GM23338 (cell line): ENCODE measurements around the gene TRPM1.

Source experiments
- CREB1 ChIP-seq: fragments of 250-450 bp; sonication (Bioruptor Pico); IDR thresholded peaks from 2 replicates; pipeline ENCODE4 v1.5.0; 2020; ENCODE audit warnings: low read depth, mild to moderate bottlenecking, moderate library complexity
- CTCF ChIP-seq, 2 experiments: fragments of 200-600 bp in 1 of 2; sonication (generic) in 1 of 2; conservative IDR thresholded peaks; 2 replicates each; pipeline versions ENCODE4 v1.5.1 to v1.6.1; 2016 to 2017; ENCODE audit warnings: antibody characterized with exemption in 2 of 2, low read depth in 2 of 2, mild to moderate bottlenecking in 2 of 2, moderate library complexity in 1 of 2
- ETS1 ChIP-seq: IDR thresholded peaks from 2 replicates; pipeline ENCODE4 v1.6.1; 2016; ENCODE audit warnings: antibody characterized with exemption
- EZH2 ChIP-seq: fragments of 200-600 bp; sonication (generic); IDR thresholded peaks from one replicate; pipeline ENCODE4 v1.8.0; 2017; ENCODE audit warnings: antibody characterized with exemption, mild to moderate bottlenecking, low read depth; ENCODE audit not compliant: unreplicated experiment
- EZH2phosphoT487 ChIP-seq: fragments of 200-600 bp; sonication (generic); IDR thresholded peaks from one replicate; pipeline ENCODE4 v1.8.1; 2018; ENCODE audit warnings: antibody characterized with exemption; ENCODE audit not compliant: unreplicated experiment
- JUNB ChIP-seq: IDR thresholded peaks from one replicate; pipeline ENCODE4 v1.6.1; 2016; ENCODE audit warnings: antibody characterized with exemption; ENCODE audit not compliant: unreplicated experiment
- POLR2AphosphoS5 ChIP-seq: IDR thresholded peaks from 2 replicates; pipeline ENCODE4 v1.6.1; 2016; ENCODE audit warnings: antibody characterized with exemption, low read depth
- REST ChIP-seq: IDR thresholded peaks from one replicate; pipeline ENCODE4 v1.6.1; 2018; ENCODE audit warnings: antibody characterized with exemption; ENCODE audit not compliant: unreplicated experiment
- STAT1 ChIP-seq: IDR thresholded peaks from one replicate; pipeline ENCODE4 v1.6.1; 2016; ENCODE audit warnings: antibody characterized with exemption; ENCODE audit not compliant: unreplicated experiment
- ZNF114 ChIP-seq: fragments of 250-450 bp; sonication (Bioruptor Pico); IDR thresholded peaks from 2 replicates; pipeline ENCODE4 v1.5.0; 2020; ENCODE audit warnings: mild to moderate bottlenecking, moderate library complexity
- ZNF331 ChIP-seq: fragments of 250-450 bp; sonication (Bioruptor Pico); IDR thresholded peaks from 2 replicates; pipeline ENCODE4 v1.5.0; 2020; ENCODE audit warnings: low read depth, mild to moderate bottlenecking, moderate library complexity

GRCh38 chr15:31149987-31150386 lies 48.5 kb upstream of the TRPM1 start:
- TF ChIP-seq ZNF331 (no peak), CTCF (conservative IDR thresholded peaks at IDR 0.05; ENCODE audit: low read depth in 2 of 2) (no peak), POLR2AphosphoS5 (no peak), REST (no peak), EZH2 (no peak), CREB1 (CRISPR knock-in tag) (no peak), EZH2phosphoT487 (no peak), STAT1 (no peak), JUNB (no peak), ETS1 (no peak), ZNF114 (CRISPR knock-in tag) (no peak)
